Vagina (tissue), 2 donors: ENCODE results near the gene EGF.

Experiments
- POLR2A ChIP-seq, 2 donors: fragments of 450-650 bp; IDR thresholded peaks; one replicate each; pipeline ENCODE4 v1.6.1; 2017; ENCODE audit warnings: antibody characterized with exemption in 2 of 2, mild to moderate bottlenecking in 2 of 2, moderate library complexity in 2 of 2
- POLR2AphosphoS5 ChIP-seq, 2 donors: sonication (generic); formaldehyde crosslinking; IDR thresholded peaks; one replicate each; pipeline ENCODE4 v1.9.0; 2017; ENCODE audit warnings: antibody characterized with exemption in 2 of 2, mild to moderate bottlenecking in 2 of 2, low read depth in 1 of 2; ENCODE audit not compliant: insufficient read depth in 1 of 2
- TF ChIP-seq, protein P1 (sequence below), 3 experiments: fragments of 450-650 bp in 2 of 3; fragments of 200-600 bp in 1 of 3; sonication (generic) in 1 of 3; IDR thresholded peaks; one replicate each; pipeline ENCODE4 v1.5.1; 2017 to 2019; ENCODE audit warnings: antibody characterized with exemption in 3 of 3, mild to moderate bottlenecking in 2 of 3, moderate library complexity in 2 of 3

DNA sequence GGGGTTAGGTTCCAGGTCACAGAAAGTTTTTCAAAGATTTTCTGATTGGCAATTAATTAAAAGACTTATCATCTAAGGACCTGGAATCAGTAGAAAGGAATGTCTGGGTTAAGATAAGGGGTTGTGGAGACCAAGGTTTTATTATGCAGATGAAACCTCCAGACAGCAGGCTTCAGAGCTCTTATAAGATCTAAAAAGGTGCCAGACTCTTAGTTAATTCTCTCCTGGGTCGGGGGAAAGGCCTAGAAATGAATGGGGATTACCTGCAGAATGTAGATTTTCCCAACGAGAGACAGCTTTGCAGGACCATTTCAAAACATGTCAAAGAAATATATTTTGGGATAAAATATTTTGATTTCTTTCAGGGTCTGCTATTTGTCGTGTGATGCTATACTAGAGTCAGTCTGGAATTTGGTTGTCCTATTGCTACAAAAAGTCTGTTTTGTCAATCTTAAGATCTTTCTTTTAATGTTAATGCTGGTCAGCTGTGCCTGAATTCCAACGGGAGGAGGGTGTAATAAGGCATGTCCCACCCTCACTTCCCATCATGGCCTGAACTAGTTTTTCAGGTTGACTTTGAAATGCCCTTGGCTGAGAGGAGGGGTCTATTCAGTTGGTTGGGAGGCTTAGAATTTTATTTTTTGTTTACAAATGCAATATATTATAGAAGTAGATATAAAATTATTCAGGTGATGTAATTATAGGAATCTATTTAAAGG lies 15.8 kb downstream of the EGF start:
- TF ChIP-seq, protein P1, sequence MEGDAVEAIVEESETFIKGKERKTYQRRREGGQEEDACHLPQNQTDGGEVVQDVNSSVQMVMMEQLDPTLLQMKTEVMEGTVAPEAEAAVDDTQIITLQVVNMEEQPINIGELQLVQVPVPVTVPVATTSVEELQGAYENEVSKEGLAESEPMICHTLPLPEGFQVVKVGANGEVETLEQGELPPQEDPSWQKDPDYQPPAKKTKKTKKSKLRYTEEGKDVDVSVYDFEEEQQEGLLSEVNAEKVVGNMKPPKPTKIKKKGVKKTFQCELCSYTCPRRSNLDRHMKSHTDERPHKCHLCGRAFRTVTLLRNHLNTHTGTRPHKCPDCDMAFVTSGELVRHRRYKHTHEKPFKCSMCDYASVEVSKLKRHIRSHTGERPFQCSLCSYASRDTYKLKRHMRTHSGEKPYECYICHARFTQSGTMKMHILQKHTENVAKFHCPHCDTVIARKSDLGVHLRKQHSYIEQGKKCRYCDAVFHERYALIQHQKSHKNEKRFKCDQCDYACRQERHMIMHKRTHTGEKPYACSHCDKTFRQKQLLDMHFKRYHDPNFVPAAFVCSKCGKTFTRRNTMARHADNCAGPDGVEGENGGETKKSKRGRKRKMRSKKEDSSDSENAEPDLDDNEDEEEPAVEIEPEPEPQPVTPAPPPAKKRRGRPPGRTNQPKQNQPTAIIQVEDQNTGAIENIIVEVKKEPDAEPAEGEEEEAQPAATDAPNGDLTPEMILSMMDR (IDR thresholded peaks at IDR 0.05) = no peak
- TF ChIP-seq POLR2A (IDR thresholded peaks at IDR 0.05) (no peak), POLR2AphosphoS5 (IDR thresholded peaks at IDR 0.05; ENCODE audit: insufficient read depth in 1 of 2, low read depth in 1 of 2) (no peak)
